Stimulated activated CD4-positive, alpha-beta T cell treated with anti-CD3 and anti-CD28 coated beads, Interleukin-1b, Interleukin-23, amount 100 ng/mL, for 4 hours (primary cell): ENCODE measurements around the gene NCAPH2.
A peak's percentile ranks its signal among the peaks of the same experiment; 100 is the strongest.

Experiments
- DNase-seq, 2 donors: peaks; one replicate each; pipeline ENCODE4 v3.0.0-alpha.2; 2020; ENCODE audit warnings: low read depth in 2 of 2

Gene NCAPH2

DNA sequence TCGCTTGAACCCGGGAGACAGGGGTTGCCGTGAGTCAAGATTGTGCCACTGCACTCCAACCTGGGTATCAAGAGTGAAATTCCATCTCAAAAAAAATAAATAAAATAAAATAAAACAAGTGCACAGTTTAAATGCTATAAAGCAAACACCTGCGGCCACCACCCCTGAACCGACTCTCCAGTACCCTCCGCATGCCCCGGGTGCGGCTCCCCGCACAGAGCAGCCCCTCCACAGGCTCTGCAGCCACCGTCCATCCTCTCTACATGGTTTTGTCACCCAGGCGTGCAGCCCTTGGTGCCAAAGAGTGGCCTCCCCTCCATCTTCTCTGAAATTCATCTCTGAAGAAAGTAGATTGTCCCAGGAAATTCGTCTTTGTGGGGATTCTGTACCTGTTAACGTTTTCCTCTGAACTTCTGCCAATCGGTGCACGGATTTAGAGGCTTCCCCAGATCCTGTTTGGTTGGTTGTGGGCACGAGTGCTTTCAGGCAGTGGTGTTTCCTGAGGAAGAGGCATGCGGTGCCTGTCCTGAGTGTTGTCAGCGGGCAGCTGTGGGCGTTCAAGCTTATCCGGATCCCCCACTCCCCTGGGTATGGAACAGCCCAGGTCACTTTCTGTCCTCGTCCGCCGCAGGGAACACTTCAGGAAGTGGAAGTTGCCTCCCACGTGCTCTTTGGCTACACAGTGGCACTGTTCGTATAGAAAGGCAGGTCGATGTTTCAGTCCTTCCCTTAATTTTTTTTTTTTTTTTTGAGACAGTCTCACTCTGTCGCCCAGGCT is 17.3 kb upstream of the NCAPH2 start:
- DNase-seq = no peak

DNA sequence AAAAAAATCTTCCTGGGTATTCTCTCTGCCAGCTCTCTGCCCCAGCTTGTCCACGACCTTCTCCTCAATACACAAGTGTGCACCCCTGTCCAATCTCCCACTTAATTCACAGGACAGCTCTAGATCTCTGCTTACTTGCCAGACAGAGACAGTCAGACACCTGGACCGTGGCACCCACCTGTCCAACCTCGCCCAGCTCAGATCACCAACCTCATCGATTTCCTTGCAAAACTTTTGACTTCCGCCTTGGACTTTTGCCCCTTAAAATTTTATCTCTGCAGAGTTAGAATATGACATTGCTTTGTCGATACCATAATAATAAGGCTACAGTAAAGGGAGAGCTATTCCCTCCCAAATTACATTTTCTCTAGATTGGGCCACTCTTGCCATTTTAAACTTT is 10.9 kb upstream of the NCAPH2 start:
- DNase-seq = no peak

DNA sequence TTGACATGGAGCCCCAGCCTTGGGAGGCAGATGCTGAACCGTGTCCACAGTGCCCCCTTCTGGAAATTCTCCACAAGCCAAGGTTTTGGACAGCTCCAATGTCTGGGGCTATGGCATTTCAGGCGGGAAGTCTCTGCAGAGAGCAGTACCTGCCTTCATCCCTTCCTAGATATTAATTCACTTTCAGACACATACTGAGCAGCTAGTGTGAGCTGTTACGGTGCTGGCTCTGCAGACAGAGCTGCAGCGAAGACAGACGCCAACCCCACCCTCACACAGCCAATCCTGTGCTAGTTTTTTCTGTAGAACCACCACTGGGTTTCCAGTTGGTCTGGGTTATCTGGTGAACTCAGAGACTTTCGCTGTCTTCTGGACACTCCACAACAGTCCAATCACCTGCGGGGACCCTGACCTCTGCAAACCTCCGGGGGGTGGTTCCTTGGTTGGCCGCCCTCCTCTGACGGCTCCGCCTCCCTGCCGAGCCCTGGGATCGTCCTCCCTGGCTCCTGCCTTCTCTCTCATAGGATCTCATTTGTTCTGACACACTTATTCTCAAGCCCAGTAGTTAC is 9.6 kb upstream of the NCAPH2 start:
- DNase-seq = peak; percentile 39 to 62

GRCh38 chr22:50500452-50500851 is 7.6 kb upstream of the NCAPH2 start:
- no peak for DNase-seq

- DNase-seq = no peak
Measured at GRCh38 chr22:50502096-50502495, 5.9 kb upstream of the NCAPH2 start.

DNA sequence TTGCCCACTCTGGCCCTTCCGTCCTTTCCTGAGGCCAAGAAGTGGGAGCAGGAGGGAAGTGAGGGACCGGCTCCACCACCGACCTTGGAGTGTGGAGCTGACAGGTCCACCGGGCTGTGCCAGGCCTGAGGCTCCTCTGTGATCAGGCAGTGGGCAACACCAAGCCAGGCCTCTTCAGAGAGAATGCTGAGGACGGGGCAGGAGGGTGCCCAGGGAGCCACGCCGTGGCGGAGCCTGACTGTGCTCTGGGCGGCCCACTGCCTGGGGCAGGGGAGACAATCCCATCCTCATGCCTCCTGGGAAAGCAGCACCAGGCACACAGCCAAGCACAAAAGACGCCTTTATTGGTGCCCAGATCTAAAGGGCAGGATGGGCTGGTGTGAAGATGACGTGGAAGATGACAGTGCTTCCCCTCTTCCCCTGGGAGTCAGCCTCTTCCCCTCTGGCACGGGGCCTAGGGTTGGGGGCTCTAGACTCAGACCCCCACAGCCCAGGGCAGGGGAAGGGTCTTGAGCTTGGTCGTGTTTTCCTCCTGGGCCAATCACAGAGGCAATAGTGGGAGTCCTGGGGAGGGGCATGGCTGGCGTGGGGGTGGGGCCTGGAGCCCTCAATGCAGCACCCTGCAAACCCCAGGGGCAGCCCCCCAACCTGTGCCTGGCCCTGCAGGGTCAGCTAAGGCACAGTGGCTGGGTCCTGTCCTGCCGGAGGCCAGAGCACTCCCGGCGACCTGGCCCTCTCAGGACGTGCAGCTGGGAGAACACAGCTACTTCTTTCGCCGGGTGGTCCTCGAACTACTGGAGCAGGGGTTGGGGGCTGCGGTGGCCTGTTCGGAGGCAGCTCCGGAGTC is 5.2 kb upstream of the NCAPH2 start:
- no peak for DNase-seq

- no peak for DNase-seq
Measured at GRCh38 chr22:50503475-50504145, 4.4 kb upstream of the NCAPH2 start.

GRCh38 chr22:50504369-50505211 is 3.4 kb upstream of the NCAPH2 start:
- DNase-seq = no peak

DNA sequence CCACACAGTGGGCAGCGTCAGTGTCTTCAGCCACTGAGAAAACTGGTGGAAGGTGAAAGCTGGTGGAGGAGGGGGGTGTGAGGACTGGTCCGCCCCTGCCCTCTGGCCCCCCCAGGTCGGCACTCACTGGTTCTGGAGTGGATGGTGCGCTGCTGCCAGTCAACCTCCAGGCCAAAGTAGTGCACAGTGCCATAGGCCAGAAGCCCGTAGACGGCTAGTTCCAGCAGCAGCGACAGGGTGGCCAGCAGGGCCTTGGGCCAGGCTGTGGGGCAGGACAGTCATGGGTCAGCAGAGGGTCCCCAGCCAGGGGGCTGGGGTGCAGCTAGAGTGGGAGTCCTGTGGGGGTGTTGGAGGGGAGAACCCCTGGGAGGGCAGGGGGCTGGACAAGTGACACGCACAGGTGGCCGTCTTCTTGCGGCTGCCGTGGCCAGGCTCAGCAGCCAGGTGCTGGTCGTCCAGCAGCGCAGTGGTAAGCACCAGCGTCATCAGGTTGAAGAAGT is 2.7 kb upstream of the NCAPH2 start:
- DNase-seq = no peak

GRCh38 chr22:50505776-50506610 is 2.0 kb upstream of the NCAPH2 start:
- DNase-seq = no peak

DNA sequence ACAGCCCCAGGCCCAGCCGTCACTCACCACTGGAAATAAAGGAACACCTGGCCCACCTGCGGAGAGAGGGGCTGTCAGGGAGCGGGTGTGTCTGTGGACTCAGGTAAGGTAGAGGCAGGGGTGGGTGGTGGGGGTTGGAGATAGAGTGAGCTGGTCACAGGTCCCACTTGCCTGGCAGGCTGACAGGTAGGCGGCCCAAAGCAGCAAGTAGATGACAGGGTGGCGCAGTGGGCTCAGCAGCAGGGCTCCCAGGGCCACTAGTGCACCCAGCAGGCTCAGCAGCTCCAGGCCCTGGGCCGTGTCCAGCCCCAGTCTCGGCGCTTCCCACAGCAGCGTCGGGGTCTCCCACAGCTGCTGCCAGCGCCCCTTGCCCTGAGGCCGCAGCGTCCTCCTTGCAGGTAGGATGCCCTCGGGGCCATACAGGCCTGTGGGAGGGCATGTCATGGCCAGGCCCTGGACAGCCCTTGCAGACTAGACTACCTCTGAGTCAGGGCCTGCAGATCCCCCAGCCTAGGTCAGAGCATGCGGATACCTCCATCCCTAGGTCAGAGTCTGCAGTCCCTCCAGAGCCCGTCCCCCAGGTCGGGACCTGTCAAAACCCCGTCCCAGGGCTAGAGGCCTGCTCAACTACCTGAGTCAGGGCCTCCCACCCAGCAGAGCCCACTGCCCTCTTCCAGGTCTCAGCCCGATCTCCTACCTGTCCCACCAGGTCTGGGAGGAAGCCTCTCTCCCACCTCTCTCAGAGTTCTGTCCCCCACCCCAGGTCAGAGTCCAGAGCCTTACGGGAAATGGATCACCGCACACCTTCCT is 1.2 kb upstream of the NCAPH2 start:
- no peak for DNase-seq

- DNase-seq = peak; percentile 95 to 96
Measured at GRCh38 chr22:50507421-50507990, 518 bp upstream of the NCAPH2 start, which contains the start of gene LMF2. LMF2 (minus strand) TSS chr22:50507702; CDS start chr22:50507675, 27 bp downstream.

- no peak for DNase-seq
Measured at GRCh38 chr22:50508897-50509296, 873 bp downstream of the NCAPH2 start.

GRCh38 chr22:50513175-50513574 is 5.2 kb downstream of the NCAPH2 start:
- DNase-seq = no peak

GRCh38 chr22:50516068-50516467 is 8.0 kb downstream of the NCAPH2 start:
- no peak for DNase-seq

- DNase-seq = no peak
Measured at GRCh38 chr22:50516891-50517290, 8.9 kb downstream of the NCAPH2 start.

GRCh38 chr22:50517495-50518260 is 9.7 kb downstream of the NCAPH2 start:
- no peak for DNase-seq

DNA sequence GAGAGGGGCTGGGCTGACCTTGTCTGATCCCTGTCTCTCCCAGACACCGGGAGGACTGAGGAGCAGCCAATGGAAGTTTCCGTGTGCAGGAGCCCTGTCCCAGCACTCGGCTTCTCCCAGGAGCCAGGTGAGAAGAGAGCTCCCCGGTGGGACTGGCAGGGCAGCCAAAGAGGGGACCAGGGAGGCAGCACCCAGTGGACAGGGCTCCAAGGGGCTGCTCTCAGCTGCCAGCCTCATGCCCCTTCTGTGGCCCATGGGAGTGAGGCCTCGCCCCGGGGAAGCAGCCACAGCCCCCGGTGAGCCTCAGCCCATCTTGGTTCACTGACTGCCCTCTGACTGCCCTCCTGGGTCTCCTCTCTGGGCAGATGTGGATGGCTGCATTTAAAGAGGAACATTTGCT is 10.6 kb downstream of the NCAPH2 start:
- no peak for DNase-seq
